ENCODE data around the gene SERPINA4. TPM values are rescaled to one million over a fixed set of nuclear protein-coding genes. Genes with fewer than 3 reads are reported as not detected.

Gene SERPINA4
- total and polyA plus RNA-seq, 2 of the 8 experiments (the other 6 are each of a cell fraction or from before 2014, with no cell fraction given): not detected

DNA sequence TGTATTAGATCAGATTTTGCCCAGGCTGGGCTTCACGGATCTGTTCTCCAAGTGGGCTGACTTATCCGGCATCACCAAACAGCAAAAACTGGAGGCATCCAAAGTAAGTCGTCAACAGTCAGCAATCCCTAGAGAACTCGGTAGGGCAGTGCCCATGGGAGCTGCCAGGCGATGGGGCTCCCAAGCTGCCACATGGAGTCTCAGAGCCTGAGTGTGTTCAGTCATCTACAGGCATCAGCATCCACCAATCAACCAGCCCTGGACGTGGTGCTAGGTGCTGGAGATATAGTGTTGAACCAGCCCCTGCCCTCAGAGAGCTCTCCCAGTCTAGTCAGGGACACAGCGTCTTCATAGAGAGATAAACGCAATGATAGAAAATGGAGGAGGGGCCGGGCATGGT lies 6.9 kb downstream of the SERPINA4 start:
- Histone ChIP-seq H3K79me2 (ENCODE audit: control insufficient read depth in 1 of 2, insufficient read depth in 2 of 2, low read length in 2 of 2) (no peaks in the 10 kb centered on the region), H3K4me1 (replicated peaks in 1 of 4; ENCODE audit: control insufficient read depth in 3 of 4, insufficient read depth in 4 of 4, low read length in 3 of 4) (no peaks in the 10 kb centered on the region), H2BK20ac (ENCODE audit: low read length) (no peak overlapping the region), H3K9ac (replicated peaks in 1 of 4; ENCODE audit: extremely low read depth in 1 of 4, low read depth in 3 of 4, low read length in 3 of 4) (no peak overlapping the region), H2BK120ac (replicated peaks; ENCODE audit: low read depth, low read length) (no peak overlapping the region), H3K14ac (ENCODE audit: insufficient read length) (no peak overlapping the region), H3K9me3 (ENCODE audit: insufficient read depth in 2 of 2, low read depth in 1 of 2, low read length in 1 of 2) (no peaks in the 10 kb centered on the region), H2BK5ac (ENCODE audit: low read depth, low read length) (no peak overlapping the region), H3K27ac (ENCODE audit: low read depth, low read length) (no peak overlapping the region), H2BK15ac (ENCODE audit: low read length) (no peak overlapping the region), H3K36me3 (ENCODE audit: control insufficient read depth in 2 of 4, insufficient read depth in 4 of 4, low read length in 3 of 4) (no peaks in the 10 kb centered on the region), H3K18ac (ENCODE audit: extremely low read depth, low read length) (no peak overlapping the region), H2BK12ac (ENCODE audit: low read depth, low read length) (no peak overlapping the region), H4K91ac (replicated peaks; ENCODE audit: insufficient read length, low read length) (no peak overlapping the region), H4K20me1 (replicated peaks in 1 of 2; ENCODE audit: control insufficient read depth in 1 of 2, insufficient read depth in 2 of 2, low read length in 2 of 2) (no peaks in the 10 kb centered on the region), H3K27me3 (replicated peaks in 1 of 4; ENCODE audit: control insufficient read depth in 3 of 4, extremely low read depth in 1 of 4, insufficient read depth in 3 of 4, low read length in 3 of 4) (no peaks in the 10 kb centered on the region), H3K79me1 (ENCODE audit: low read depth, low read length) (no peaks in the 10 kb centered on the region), H3K4me2 (ENCODE audit: insufficient read depth in 1 of 2, low read depth in 2 of 2, low read length in 2 of 2) (no peak overlapping the region), H3K4ac (replicated peaks; ENCODE audit: insufficient read length, low read depth, low read length) (no peak overlapping the region), H2AK5ac (ENCODE audit: low read depth, low read length) (no peak overlapping the region), H2AFZ (ENCODE audit: low read length) (no peak overlapping the region), H3K56ac (replicated peaks; ENCODE audit: insufficient read length, low read depth, low read length) (no peak overlapping the region), H4K5ac (ENCODE audit: insufficient read length, low read depth, low read length) (no peak overlapping the region), H3K4me3 (ENCODE audit: extremely low read depth in 1 of 4, insufficient read depth in 2 of 4, low read depth in 3 of 4, low read length in 4 of 4) (no peak overlapping the region), H4K8ac (ENCODE audit: extremely low read depth, insufficient read depth, low read length) (no peak overlapping the region; the same call in 1 of the 2 replicates), H3K23ac (ENCODE audit: insufficient read length) (no peak overlapping the region), H3K23me2 (ENCODE audit: low read depth, low read length) (no peaks in the 10 kb centered on the region)
- POLR2A ChIA-PET (ENCODE audit: partially characterized antibody): no interaction called here
- CTCF ChIA-PET (ENCODE audit: partially characterized antibody): interaction anchor here (0.7 to 1.9 kb wide), 6 partner anchors 9 to 222 kb away, joined by 3 to 10 read pairs (median 4); no protein-coding TSS in a partner anchor
- no peak for DNase-seq (ENCODE audit: low read depth in 1 of 2, low spot score in 2 of 2)
- FAIRE-seq: no peak
- TF ChIP-seq, protein P1, sequence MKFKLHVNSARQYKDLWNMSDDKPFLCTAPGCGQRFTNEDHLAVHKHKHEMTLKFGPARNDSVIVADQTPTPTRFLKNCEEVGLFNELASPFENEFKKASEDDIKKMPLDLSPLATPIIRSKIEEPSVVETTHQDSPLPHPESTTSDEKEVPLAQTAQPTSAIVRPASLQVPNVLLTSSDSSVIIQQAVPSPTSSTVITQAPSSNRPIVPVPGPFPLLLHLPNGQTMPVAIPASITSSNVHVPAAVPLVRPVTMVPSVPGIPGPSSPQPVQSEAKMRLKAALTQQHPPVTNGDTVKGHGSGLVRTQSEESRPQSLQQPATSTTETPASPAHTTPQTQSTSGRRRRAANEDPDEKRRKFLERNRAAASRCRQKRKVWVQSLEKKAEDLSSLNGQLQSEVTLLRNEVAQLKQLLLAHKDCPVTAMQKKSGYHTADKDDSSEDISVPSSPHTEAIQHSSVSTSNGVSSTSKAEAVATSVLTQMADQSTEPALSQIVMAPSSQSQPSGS (IDR thresholded peaks at IDR 0.05; ENCODE audit: low read length): no peak
- 98% methylated on average over 9 of the region's 9 CpGs; no CpG with 5 or more reads in 1 of the 2 experiments for WGBS, 2 experiments (ENCODE audit: extremely low coverage in 1 of 2, insufficient coverage in 1 of 2, insufficient read length in 1 of 2, insufficient replicate concordance in 2 of 2, low coverage in 1 of 2, low lambda C conversion rate in 2 of 2, missing lambda C conversion rate in 1 of 2)

All from H1 (cell line).